GM18505 (cell line): ENCODE data around the gene MAP1LC3A.

Experiments
- ATAC-seq: cut with Tn5 transposase; IDR thresholded peaks from one replicate; pipeline ENCODE4 v1.9.1; 2021; ENCODE audit not compliant: unreplicated experiment
- POLR2A ChIP-seq: IDR thresholded peaks from 4 replicates; pipeline ENCODE4 v1.6.1; 2011; ENCODE audit warnings: borderline replicate concordance; ENCODE audit not compliant: insufficient read depth, insufficient read length; ENCODE audit errors: extremely low read depth

Gene MAP1LC3A

DNA sequence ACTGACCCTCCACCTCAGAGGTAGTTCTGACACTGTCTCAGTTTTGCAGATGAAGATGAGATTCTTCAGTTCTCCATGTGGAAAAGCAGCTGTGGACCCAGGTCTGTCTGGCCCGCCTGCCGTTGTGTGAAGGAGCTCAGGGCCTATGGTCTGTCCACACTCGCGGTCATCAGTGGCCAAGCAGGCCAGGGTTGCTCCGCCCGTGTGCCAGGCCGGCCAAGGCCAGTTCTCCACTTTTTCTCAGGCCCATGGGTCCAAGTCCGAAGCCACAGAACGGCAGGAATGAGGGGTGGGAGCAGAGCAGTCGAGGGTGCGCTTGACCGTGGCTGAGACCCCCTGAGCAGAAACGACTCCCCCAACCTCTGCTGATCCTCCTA is 8.6 kb upstream of the MAP1LC3A start:
- no peak for ATAC-seq
- no peak for TF ChIP-seq POLR2A

DNA sequence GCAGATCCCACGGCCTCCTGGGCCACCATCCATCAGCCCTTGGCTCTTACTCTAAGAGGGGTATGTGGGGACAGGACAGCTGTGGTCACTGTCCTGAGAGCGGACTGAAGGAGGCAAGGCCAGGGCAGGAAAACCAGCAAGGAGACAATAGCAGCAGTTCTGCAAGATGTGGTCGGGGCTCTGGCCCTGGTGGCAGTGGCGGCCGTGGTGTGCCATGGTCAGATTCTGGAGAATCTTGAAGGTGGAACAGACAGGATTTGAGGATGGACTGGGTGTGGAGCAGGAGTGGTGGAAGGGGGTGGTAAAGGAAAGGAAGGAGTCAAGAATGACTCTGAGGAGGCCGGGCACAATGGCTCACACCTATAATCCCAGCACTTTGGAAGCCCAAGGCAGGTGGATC is 5.9 kb upstream of the MAP1LC3A start:
- TF ChIP-seq POLR2A: no peak

DNA sequence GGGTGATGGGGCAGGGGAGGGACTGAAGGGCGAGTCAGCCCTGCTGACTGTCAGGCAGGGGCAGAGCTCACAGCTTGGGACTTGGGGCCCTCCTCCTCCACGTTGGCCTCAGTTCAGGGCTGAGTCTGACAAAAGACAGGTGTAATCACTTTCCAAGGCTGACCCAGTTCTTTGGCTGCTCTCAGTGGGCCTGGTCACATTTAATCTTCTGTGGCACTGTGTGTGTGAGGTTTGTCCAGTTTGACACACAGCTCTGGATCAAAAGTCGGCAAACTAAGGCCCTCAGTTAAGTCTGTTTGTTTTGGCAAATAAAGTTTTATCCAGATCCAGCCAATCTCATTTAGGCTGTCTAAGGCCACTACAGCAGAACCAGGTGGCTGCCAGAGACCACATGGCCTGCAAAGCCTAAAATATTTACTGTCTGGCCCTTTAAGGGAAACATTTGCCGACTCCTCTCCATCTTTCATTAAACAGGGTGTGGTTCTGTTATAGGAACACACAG is 5.1 kb upstream of the MAP1LC3A start:
- no peak for ATAC-seq

More for the DNA sequence above, 5.9 kb upstream of the MAP1LC3A start:
- ATAC-seq: no peak

DNA sequence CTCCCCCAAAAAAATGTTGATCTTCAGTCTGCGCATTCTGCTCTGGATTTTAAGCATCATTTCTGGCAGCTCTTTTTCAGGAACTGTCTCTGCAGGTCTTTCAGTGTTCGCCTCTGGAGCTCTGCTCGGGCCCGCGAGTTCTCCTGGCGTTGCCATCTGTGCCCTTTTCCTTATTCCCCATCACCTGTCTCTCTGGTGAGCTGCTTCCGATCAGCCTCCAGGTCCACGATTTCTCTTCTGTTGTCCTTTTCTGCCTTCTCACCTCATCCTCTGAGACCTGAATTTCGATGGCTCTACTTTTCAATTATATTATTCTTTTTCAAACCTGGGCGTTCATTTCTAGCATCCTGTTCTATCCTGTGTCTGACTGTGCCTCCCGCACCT is 590 bp upstream of the MAP1LC3A start:
- no peak for TF ChIP-seq POLR2A
- ATAC-seq: no peak

More for the DNA sequence above, 5.1 kb upstream of the MAP1LC3A start:
- TF ChIP-seq POLR2A: no peak

DNA sequence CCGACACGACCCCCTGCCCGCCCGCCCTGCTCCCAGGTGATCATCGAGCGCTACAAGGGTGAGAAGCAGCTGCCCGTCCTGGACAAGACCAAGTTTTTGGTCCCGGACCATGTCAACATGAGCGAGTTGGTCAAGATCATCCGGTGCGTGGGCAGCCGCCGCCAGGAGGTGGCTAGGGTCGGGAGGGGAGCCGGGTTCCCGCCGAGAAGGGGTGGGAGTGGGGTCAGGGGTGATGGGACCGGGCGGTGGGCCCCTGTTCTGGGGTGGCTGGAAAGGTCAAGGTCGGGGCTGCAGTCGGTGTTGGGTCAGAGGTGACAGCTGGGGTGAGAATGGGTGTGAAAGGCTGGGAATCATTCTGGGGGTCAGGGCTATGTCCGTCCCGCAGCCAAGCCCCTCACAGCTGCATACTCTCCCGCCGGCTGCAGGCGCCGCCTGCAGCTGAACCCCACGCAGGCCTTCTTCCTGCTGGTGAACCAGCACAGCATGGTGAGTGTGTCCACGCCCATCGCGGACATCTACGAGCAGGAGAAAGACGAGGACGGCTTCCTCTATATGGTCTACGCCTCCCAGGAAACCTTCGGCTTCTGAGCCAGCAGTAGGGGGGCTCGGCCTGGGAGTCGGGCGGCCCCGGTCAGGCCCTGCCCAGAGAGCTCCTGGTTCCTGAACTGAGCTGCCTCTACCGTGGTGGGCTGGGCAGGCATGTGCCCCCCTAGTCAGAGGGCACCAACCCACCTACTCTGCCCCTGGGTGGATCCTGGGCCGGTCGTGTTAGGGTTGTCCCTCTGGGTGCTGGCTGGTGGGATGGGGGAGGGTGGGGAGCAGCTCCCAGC is 1.0 kb downstream of the MAP1LC3A start:
- no peak for TF ChIP-seq POLR2A
- ATAC-seq: no peak

DNA sequence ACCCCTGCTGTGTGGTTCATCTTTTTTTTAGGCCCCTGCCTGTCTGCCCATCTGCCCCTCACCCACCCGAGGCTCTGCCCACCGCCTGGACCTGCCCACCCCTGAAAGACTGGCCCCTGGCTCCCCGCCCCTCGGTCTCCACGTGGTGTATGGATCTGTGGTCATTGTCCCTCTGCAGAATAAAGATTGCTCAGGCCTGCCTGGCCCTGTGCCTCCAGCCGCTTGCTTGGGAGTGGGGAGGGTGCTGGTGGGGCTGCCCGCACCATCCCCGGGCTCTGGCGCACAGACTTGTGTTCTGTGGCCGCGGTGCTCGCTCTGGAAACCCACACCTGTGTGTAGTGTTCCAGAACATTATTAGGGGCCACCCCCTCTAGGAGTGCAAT is 1.6 kb downstream of the MAP1LC3A start:
- TF ChIP-seq POLR2A: no peak
- no peak for ATAC-seq

DNA sequence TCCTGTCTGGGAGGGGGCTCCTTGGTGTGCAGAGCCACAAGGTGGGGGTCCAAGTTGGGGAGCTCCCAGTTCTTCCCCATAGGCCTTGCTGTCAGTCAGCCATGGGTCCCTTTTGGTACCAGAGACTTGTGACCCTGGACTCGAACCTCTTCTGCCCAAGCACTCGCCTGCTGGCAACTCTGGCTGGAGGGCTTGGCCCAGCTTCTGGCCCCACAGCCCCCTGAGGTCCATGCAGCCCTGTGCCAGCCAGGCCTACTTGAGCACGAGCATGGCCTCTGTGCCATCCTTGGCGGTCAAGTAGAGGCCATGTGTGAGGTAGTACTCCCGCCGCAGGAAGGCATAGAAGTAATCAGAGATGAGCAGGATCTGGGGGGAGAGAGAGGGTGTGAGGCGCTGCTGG is 2.1 kb downstream of the MAP1LC3A start:
- no peak for ATAC-seq
- no peak for TF ChIP-seq POLR2A

DNA sequence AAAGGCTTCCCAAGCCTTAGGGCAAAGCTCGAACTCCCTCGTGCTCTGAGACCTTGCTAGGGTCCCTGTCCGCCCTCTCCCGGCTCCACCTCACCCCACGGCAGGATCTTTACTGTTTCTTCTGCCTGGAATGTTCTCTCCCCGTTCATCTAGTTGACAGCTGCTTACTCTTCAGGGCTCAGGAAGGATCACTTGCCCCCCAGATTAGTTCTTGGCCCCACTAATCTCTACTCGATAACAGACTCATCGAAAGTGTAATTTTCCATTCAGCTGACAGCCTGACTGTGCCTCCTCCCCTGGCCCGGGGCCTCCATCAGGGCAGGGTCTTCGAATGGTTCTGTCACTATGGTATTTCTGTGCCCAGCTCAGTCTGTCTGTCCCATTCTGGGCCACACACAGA is 3.1 kb downstream of the MAP1LC3A start:
- no peak for ATAC-seq
- TF ChIP-seq POLR2A: no peak

DNA sequence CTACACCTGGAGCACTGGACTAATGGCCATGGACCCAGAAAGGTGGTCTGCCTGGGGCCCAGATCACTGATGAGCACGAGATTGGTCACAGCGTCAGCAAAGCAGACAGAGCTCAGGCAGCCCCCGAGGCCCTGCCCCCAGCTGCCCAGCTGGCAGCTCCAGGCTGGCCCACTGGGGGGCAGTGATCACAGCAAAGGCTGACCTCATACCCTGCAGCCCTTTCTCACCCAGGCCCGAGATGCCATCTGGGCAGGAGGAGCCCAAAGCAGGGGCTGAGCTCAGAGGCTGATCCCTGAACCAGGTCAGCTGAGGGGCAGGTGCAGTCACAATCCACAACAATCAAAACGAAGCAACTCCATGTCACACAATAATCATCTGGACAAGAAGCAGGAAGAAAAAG is 4.1 kb downstream of the MAP1LC3A start:
- no peak for TF ChIP-seq POLR2A
- ATAC-seq: no peak

DNA sequence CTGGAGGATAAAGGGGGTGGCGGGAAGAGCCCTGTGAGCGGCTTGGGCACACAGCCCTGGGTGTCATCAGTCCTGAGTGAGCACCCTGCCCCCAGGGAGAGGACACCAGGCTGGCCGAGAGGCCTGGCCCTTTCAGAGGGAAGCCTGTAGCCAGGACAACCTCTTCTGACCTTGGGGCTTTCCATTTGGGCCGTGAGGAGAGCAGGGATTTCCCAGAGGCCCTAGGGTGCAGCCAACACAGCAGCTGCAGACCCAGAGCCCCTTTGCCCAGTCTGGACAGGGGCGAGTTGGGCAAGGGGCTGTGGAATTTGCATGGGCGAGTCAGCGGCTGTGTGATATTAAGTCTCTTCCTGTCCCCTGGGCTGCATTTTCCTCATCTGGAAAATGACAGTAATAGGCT is 6.3 kb downstream of the MAP1LC3A start:
- no peak for TF ChIP-seq POLR2A
- ATAC-seq: no peak

DNA sequence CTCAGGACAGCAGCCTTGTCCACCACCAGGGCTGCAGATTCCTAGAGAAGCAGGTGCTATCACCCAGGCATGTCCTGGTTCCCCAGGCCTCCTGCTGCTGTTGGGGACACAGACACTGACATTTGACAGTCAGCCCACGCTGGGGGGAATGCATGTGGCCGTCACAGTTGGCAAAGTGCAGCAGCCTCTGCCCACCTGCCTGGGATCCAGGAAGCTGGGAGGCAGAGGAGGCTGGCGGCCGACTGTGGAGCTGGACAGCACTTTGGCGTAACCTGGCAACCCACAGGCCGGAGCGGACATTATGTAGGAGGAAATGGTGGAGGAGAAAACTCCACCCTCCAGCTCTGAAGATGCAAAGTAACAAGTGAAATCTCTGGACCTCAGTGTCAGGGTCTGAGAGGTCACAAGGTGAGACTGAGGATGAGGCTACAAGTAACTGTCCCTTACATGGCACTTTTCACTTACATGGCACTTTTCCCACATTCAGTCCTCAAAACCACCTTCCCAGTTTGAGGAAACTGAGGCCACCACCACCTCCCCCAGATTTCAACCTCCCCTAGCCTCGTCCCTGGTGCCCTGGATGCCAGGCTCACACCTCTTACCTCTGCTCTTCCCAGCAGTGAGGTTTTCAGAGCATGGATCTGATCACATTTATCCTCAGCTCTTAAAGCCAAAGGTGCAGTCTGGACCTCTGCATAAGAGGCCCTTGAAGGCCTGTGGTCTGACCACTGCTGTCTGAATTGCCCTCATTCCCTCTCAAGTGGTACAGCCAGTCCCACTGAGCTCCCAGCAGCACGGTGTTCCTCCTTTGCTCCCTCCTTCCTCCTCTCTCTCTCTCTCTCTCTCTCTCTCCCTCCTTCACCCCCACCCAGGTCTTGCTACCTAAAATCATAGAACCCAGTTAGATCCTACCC is 8.7 kb downstream of the MAP1LC3A start:
- TF ChIP-seq POLR2A: no peak

DNA sequence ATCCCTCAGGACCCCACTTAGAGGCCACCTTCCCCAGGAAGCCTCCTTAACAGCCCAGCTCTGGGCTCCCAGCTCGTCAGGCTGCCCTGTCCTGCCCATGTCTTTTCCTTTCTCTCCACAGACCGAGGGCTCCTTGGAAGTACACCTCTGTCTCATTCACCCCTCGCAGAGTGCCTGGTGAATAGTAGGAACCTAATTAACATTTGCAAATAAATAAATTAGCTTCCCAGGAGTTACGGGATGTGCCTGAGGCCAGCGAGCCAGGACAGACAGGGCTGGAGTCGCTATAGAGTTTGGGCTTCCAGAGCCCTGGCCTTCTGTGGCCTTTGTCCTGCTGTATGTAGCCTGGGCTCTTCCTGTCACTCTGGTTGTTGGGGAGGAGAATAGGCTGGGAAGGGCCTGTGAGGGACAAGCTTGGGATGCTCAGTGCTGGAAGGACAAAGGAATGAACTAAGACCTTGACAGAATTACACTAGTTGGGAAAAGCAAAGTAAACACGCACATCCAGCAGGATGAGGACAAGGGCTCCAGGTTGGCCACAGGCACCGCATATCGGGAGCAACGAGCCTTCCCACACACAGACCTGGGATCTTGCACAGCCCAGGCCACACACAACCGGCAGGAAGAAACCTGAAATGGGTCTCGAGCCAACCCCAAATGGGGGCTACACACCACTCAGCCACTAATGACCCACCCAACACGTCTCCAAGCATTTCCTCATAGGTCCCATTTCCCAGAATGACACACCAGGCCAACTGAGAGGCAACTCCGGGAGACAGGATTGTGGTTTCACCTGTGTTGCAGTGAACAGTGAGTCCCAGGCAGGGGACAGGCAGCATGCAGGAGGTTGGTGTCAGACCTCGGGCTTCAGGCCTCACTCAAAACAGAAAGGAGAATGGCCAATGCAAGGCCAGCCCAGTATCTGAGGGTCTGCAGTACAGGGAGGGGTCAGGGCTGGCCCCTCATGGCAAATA is 9.7 kb downstream of the MAP1LC3A start:
- TF ChIP-seq POLR2A: no peak
- ATAC-seq: no peak

More for the DNA sequence above, 8.7 kb downstream of the MAP1LC3A start:
- no peak for ATAC-seq

DNA sequence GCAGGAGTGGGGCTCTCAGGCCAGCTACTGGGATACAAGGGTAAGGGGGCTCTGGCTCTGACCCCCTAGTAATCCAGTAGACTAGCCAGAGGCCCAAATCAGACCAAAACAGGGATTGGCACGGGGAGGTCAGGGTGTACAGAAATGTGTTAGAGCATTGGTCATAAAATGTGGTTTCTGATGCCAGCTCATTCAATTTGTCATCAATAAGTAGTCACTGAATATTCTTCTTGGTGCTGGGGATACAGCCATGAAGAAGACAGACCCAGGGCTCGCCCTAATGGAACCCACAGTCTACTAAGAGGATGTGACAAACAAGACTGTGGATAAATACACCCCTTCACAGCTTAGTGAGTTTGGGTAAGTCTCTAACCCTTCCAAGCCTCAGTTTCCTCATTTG is 11.1 kb downstream of the MAP1LC3A start:
- no peak for TF ChIP-seq POLR2A
- no peak for ATAC-seq

DNA sequence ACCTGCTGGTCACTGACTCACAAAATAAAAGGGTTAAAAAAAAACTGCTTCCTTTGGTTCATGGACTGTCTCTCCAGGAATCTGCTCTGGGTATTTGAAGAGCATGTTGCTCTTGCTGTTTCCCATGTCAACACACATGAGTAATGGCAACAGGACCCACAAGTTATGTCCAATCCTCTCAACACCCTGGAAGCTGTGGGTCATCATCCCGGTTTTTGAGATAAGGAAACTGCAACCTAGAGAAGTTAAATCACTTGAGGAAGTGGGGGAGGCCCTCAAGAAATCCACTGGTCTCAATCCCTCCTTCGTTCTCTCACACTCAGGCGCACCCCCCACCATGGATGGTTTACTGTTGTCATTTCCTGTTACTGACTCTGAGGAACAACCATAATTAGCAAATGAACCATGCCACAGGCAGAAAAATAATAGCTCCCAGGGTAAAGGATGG is 12.4 kb downstream of the MAP1LC3A start:
- ATAC-seq: no peak
- no peak for TF ChIP-seq POLR2A
